Osteocyte (in vitro differentiated cells): ENCODE measurements around the gene TMEM225. TPM values are rescaled to one million over a fixed set of nuclear protein-coding genes. Genes with fewer than 3 reads are reported as not detected.
"Not testable (repeated sequence)": the region's sequence is repeated elsewhere in the genome, so short reads cannot be mapped to it uniquely, and the experiment has no call there.

ENCODE experiments used
- DNase-seq: peaks from one replicate; pipeline ENCODE4 v3.0.0; 2021; ENCODE audit warnings: mixed read lengths; ENCODE audit not compliant: unreplicated experiment; ENCODE audit errors: extremely low spot score
- H3K27ac Mint-ChIP-seq: one replicate; pipeline ENCODE4 v1.8.0; 2021; ENCODE audit warnings: mild to moderate bottlenecking, mixed read lengths; ENCODE audit not compliant: unreplicated experiment
- H3K27me3 Mint-ChIP-seq: one replicate; pipeline ENCODE4 v1.8.0; 2021; ENCODE audit warnings: mixed read lengths; ENCODE audit not compliant: unreplicated experiment
- H3K36me3 Mint-ChIP-seq: one replicate; pipeline ENCODE4 v1.8.0; 2021; ENCODE audit warnings: mixed read lengths; ENCODE audit not compliant: unreplicated experiment
- H3K4me1 Mint-ChIP-seq: one replicate; pipeline ENCODE4 v1.8.0; 2021; ENCODE audit warnings: mixed read lengths; ENCODE audit not compliant: unreplicated experiment
- H3K4me3 Mint-ChIP-seq: one replicate; pipeline ENCODE4 v1.8.0; 2021; ENCODE audit warnings: mild to moderate bottlenecking, moderate library complexity, mixed read lengths; ENCODE audit not compliant: unreplicated experiment
- H3K9me3 Mint-ChIP-seq: one replicate; pipeline ENCODE4 v1.8.0; 2021; ENCODE audit warnings: mixed read lengths; ENCODE audit not compliant: unreplicated experiment
- CTCF ChIP-seq: fragments of 200-600 bp; sonication (generic); IDR thresholded peaks from 2 replicates; pipeline ENCODE4 v1.5.0; 2021; ENCODE audit warnings: antibody characterized with exemption, mild to moderate bottlenecking, moderate library complexity
- total RNA-seq: library from RNA; stranded (reverse); gene quantifications from 2 replicates; pipeline ENCODE4 v1.2.1, GENCODE V29; 2021

The TMEM225 gene
- total RNA-seq, 1 donor from 2014 or later: not detected

- H3K36me3 Mint-ChIP-seq: no peaks in the 10 kb centered on the region
Observed at GRCh38 chr11:123903932-123904331, 18.5 kb upstream of the TMEM225 start.

GRCh38 chr11:123901867-123902266, 16.4 kb upstream of the TMEM225 start, which contains the start of gene OR8D4:
TSS of gene OR8D4 (plus strand) at chr11:123902167. CDS start at chr11:123906432, 4,265 bp downstream.
- no peaks in the 10 kb centered on the region for H3K4me1 Mint-ChIP-seq
- H3K4me3 Mint-ChIP-seq: no peak within 1 kb of the TSS
- H3K9me3 Mint-ChIP-seq: no peaks in the 10 kb centered on the region
- peaks cover 2% of the 10 kb centered on the region for H3K27me3 Mint-ChIP-seq
- TF ChIP-seq CTCF: no peak
- DNase-seq: no peak
- no peaks in the 10 kb centered on the region for H3K36me3 Mint-ChIP-seq
- no peak within 1 kb of the TSS for H3K27ac Mint-ChIP-seq

More at GRCh38 chr11:123903932-123904331, 18.5 kb upstream of the TMEM225 start:
- TF ChIP-seq CTCF: no peak
- Mint-ChIP-seq H3K4me1 (no peaks in the 10 kb centered on the region), H3K27ac (no peak overlapping the region), H3K27me3 (peaks cover 2% of the 10 kb centered on the region), H3K9me3 (no peaks in the 10 kb centered on the region), H3K4me3 (no peak overlapping the region)
- DNase-seq: no peak

GRCh38 chr11:123899792-123900191, 14.3 kb upstream of the TMEM225 start:
- Mint-ChIP-seq H3K4me3 (no peak overlapping the region), H3K9me3 (no peaks in the 10 kb centered on the region), H3K27me3 (peaks cover 2% of the 10 kb centered on the region), H3K36me3 (no peaks in the 10 kb centered on the region), H3K4me1 (no peaks in the 10 kb centered on the region), H3K27ac (no peak overlapping the region)
- DNase-seq: no peak
- no peak for TF ChIP-seq CTCF

- Mint-ChIP-seq H3K27ac (no peak overlapping the region), H3K36me3 (no peaks in the 10 kb centered on the region)
Observed at GRCh38 chr11:123892031-123892430, 6.6 kb upstream of the TMEM225 start.

GRCh38 chr11:123880912-123881311, 4.6 kb downstream of the TMEM225 start:
- Mint-ChIP-seq H3K36me3 (no peaks in the 10 kb centered on the region), H3K9me3 (peaks cover 11% of the 10 kb centered on the region)
- no peak for TF ChIP-seq CTCF

More at GRCh38 chr11:123892031-123892430, 6.6 kb upstream of the TMEM225 start:
- no peaks in the 10 kb centered on the region for H3K9me3 Mint-ChIP-seq
- H3K27me3 Mint-ChIP-seq: no peaks in the 10 kb centered on the region
- no peaks in the 10 kb centered on the region for H3K4me1 Mint-ChIP-seq
- DNase-seq: no peak
- TF ChIP-seq CTCF: no peak
- no peak overlapping the region for H3K4me3 Mint-ChIP-seq

GRCh38 chr11:123867795-123868194, 17.7 kb downstream of the TMEM225 start:
- H3K36me3 Mint-ChIP-seq, H3K27ac Mint-ChIP-seq, DNase-seq, H3K27me3 Mint-ChIP-seq, H3K4me3 Mint-ChIP-seq, H3K9me3 Mint-ChIP-seq, H3K4me1 Mint-ChIP-seq: not testable (repeated sequence)

More at GRCh38 chr11:123880912-123881311, 4.6 kb downstream of the TMEM225 start:
- H3K4me1 Mint-ChIP-seq: no peaks in the 10 kb centered on the region
- no peaks in the 10 kb centered on the region for H3K27me3 Mint-ChIP-seq
- H3K27ac Mint-ChIP-seq: no peak overlapping the region
- H3K4me3 Mint-ChIP-seq: no peak overlapping the region
- DNase-seq: no peak

- H3K27ac Mint-ChIP-seq, H3K9me3 Mint-ChIP-seq, H3K27me3 Mint-ChIP-seq, H3K4me1 Mint-ChIP-seq, DNase-seq, H3K4me3 Mint-ChIP-seq, H3K36me3 Mint-ChIP-seq: not testable (repeated sequence)
Observed at GRCh38 chr11:123865293-123865692, 20.2 kb downstream of the TMEM225 start.
